WTC11 (cell line): ENCODE results near the gene S1PR2. TPM values are rescaled to one million over a fixed set of nuclear protein-coding genes. Genes with fewer than 3 reads are reported as not detected.

Source experiments
- JUN ChIP-seq: sonication (generic); formaldehyde crosslinking; IDR thresholded peaks from 2 replicates; pipeline ENCODE4 v1.8.0; 2023; ENCODE audit warnings: mild to moderate bottlenecking, missing genetic modification reagents
- RELA ChIP-seq: sonication (generic); formaldehyde crosslinking; IDR thresholded peaks from 2 replicates; pipeline ENCODE4 v1.8.1; 2022; ENCODE audit warnings: missing genetic modification reagents, mild to moderate bottlenecking, borderline replicate concordance
- SOX15 ChIP-seq: fragments of 250-450 bp; sonication (Bioruptor Pico); IDR thresholded peaks from 2 replicates; pipeline ENCODE4 v1.9.0; 2021; ENCODE audit warnings: mild to moderate bottlenecking
- TEAD1 ChIP-seq: sonication (generic); formaldehyde crosslinking; IDR thresholded peaks from 2 replicates; pipeline ENCODE4 v1.8.0; 2022; ENCODE audit warnings: mild to moderate bottlenecking, missing genetic modification reagents
- ZBTB21 ChIP-seq: sonication (generic); formaldehyde crosslinking; IDR thresholded peaks from 2 replicates; pipeline ENCODE4 v1.8.1; 2023; ENCODE audit warnings: mild to moderate bottlenecking, missing genetic modification reagents, borderline replicate concordance
- ZNF232 ChIP-seq: sonication (generic); formaldehyde crosslinking; IDR thresholded peaks from 2 replicates; pipeline ENCODE4 v1.8.0; 2022; ENCODE audit warnings: mild to moderate bottlenecking, missing genetic modification reagents
- total RNA-seq: library from RNA; stranded (reverse); gene quantifications from 3 replicates; pipeline ENCODE4 v1.2.3, GENCODE V29; 2021
- TF ChIP-seq, protein P1 (sequence below): sonication (generic); formaldehyde crosslinking; IDR thresholded peaks from 2 replicates; pipeline ENCODE4 v1.8.0; 2023; ENCODE audit warnings: mild to moderate bottlenecking, missing genetic modification reagents
- TF ChIP-seq, protein P2 (sequence below): sonication (generic); formaldehyde crosslinking; IDR thresholded peaks from 2 replicates; pipeline ENCODE4 v1.8.0; 2022; ENCODE audit warnings: mild to moderate bottlenecking, missing genetic modification reagents
- TF ChIP-seq, protein P3 (sequence below): sonication (generic); formaldehyde crosslinking; conservative IDR thresholded peaks from 2 replicates; pipeline ENCODE4 v1.8.1; 2023; ENCODE audit warnings: mild to moderate bottlenecking, low read depth, missing genetic modification reagents, moderate library complexity
- TF ChIP-seq, protein P4 (sequence below): fragments of 250-450 bp; sonication (Bioruptor Pico); conservative IDR thresholded peaks from 2 replicates; pipeline ENCODE4 v1.9.0; 2021; ENCODE audit warnings: mild to moderate bottlenecking
- TF ChIP-seq, protein P5 (sequence below): sonication (generic); formaldehyde crosslinking; IDR thresholded peaks from 2 replicates; pipeline ENCODE4 v1.8.0; 2023; ENCODE audit warnings: missing genetic modification reagents, mild to moderate bottlenecking, borderline replicate concordance
- TF ChIP-seq, protein P6 (sequence below): sonication (generic); formaldehyde crosslinking; IDR thresholded peaks from 2 replicates; pipeline ENCODE4 v1.8.0; 2023; ENCODE audit warnings: missing genetic modification reagents

Gene S1PR2
- total RNA-seq, 1 experiment from 2014 or later = 13.2 TPM

DNA sequence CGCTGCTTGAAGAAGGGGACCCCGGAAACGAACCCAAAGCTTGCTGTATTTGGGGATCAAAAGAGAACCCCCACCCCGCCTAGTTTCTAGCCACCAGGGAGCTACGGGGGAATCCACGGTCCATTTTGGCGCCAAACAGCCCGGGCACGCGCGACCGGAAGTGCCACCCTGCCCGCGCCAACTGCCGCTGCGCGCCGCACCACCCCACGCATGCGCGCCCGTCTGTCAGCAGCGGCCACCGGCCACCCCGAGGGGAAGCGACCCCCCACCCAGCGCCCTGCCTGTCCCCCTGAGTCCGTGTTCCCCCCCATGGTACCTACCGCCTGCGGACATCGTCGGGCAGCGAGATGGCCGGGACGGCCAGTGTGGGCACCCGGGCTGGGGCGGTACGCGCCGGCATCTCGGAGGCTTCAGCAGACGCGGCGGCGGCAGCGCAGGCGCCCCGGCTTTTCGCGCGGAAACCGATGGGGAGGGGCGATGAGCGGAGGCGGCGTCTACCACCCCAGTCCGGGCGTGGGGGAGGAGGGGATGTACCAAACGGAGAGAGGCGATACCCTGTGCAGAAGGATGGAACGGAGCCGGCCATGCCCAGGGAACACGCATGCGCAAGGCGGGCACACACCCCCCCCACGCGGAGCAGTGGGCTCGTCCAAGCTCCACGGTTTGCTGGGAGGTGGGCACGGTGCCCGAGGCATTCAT, 36.5 kb downstream of the S1PR2 start, which contains the start of gene DNMT1 (continued):
- TF ChIP-seq SOX15 (CRISPR knock-in tag) (no peak), JUN (peak; percentile 85), ZNF232 (CRISPR knock-in tag) (peak; percentile 89), RELA (CRISPR knock-in tag) (peak; percentile 50; the same call in 1 of the 2 replicates), TEAD1 (0 out of 2 replicates have a peak, but pooled peaks have one; percentile 63), ZBTB21 (peak; percentile 89)
- TF ChIP-seq, protein P1, sequence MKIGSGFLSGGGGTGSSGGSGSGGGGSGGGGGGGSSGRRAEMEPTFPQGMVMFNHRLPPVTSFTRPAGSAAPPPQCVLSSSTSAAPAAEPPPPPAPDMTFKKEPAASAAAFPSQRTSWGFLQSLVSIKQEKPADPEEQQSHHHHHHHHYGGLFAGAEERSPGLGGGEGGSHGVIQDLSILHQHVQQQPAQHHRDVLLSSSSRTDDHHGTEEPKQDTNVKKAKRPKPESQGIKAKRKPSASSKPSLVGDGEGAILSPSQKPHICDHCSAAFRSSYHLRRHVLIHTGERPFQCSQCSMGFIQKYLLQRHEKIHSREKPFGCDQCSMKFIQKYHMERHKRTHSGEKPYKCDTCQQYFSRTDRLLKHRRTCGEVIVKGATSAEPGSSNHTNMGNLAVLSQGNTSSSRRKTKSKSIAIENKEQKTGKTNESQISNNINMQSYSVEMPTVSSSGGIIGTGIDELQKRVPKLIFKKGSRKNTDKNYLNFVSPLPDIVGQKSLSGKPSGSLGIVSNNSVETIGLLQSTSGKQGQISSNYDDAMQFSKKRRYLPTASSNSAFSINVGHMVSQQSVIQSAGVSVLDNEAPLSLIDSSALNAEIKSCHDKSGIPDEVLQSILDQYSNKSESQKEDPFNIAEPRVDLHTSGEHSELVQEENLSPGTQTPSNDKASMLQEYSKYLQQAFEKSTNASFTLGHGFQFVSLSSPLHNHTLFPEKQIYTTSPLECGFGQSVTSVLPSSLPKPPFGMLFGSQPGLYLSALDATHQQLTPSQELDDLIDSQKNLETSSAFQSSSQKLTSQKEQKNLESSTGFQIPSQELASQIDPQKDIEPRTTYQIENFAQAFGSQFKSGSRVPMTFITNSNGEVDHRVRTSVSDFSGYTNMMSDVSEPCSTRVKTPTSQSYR = peak; percentile 28; the same call in 1 of the 2 replicates
- TF ChIP-seq, protein P2, sequence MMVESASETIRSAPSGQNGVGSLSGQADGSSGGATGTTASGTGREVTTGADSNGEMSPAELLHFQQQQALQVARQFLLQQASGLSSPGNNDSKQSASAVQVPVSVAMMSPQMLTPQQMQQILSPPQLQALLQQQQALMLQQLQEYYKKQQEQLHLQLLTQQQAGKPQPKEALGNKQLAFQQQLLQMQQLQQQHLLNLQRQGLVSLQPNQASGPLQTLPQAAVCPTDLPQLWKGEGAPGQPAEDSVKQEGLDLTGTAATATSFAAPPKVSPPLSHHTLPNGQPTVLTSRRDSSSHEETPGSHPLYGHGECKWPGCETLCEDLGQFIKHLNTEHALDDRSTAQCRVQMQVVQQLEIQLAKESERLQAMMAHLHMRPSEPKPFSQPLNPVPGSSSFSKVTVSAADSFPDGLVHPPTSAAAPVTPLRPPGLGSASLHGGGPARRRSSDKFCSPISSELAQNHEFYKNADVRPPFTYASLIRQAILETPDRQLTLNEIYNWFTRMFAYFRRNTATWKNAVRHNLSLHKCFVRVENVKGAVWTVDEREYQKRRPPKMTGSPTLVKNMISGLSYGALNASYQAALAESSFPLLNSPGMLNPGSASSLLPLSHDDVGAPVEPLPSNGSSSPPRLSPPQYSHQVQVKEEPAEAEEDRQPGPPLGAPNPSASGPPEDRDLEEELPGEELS (CRISPR knock-in tag) = peak; percentile 71
- TF ChIP-seq, protein P3, sequence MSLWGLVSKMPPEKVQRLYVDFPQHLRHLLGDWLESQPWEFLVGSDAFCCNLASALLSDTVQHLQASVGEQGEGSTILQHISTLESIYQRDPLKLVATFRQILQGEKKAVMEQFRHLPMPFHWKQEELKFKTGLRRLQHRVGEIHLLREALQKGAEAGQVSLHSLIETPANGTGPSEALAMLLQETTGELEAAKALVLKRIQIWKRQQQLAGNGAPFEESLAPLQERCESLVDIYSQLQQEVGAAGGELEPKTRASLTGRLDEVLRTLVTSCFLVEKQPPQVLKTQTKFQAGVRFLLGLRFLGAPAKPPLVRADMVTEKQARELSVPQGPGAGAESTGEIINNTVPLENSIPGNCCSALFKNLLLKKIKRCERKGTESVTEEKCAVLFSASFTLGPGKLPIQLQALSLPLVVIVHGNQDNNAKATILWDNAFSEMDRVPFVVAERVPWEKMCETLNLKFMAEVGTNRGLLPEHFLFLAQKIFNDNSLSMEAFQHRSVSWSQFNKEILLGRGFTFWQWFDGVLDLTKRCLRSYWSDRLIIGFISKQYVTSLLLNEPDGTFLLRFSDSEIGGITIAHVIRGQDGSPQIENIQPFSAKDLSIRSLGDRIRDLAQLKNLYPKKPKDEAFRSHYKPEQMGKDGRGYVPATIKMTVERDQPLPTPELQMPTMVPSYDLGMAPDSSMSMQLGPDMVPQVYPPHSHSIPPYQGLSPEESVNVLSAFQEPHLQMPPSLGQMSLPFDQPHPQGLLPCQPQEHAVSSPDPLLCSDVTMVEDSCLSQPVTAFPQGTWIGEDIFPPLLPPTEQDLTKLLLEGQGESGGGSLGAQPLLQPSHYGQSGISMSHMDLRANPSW = 0 out of 2 replicates have a peak, but pooled peaks have one; percentile 86
- TF ChIP-seq, protein P4, sequence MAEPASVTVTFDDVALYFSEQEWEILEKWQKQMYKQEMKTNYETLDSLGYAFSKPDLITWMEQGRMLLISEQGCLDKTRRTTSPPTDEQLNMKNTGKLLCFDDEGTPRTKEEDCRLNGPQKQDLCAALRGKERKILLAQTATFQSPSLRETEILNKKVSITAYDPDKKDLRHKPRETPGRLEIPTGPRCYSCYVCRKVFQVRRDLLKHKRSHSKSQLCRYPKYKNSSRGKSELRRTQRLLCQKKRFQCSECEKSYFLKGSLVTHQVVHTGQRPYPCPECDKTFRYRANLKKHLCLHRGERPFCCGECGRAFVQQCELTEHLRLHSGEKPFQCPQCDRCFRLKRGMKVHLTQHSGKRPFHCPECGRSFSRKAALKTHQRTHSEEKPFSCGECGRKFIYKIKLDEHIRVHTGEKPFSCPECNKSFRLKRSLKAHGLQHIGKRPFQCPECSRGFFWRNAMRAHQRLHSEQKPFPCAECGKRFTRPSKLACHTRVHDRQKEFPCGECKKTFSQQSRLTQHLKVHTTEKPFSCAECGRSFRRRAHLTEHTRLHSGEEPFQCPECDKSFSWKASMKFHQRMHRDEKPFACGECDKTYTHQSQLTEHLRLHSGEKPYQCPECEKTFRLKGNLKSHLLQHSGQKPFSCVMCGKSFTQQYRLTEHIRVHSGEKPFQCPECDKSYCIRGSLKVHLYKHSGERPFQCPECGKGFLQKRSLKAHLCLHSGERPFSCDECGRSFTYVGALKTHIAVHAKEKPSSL = no peak
- TF ChIP-seq, protein P5, sequence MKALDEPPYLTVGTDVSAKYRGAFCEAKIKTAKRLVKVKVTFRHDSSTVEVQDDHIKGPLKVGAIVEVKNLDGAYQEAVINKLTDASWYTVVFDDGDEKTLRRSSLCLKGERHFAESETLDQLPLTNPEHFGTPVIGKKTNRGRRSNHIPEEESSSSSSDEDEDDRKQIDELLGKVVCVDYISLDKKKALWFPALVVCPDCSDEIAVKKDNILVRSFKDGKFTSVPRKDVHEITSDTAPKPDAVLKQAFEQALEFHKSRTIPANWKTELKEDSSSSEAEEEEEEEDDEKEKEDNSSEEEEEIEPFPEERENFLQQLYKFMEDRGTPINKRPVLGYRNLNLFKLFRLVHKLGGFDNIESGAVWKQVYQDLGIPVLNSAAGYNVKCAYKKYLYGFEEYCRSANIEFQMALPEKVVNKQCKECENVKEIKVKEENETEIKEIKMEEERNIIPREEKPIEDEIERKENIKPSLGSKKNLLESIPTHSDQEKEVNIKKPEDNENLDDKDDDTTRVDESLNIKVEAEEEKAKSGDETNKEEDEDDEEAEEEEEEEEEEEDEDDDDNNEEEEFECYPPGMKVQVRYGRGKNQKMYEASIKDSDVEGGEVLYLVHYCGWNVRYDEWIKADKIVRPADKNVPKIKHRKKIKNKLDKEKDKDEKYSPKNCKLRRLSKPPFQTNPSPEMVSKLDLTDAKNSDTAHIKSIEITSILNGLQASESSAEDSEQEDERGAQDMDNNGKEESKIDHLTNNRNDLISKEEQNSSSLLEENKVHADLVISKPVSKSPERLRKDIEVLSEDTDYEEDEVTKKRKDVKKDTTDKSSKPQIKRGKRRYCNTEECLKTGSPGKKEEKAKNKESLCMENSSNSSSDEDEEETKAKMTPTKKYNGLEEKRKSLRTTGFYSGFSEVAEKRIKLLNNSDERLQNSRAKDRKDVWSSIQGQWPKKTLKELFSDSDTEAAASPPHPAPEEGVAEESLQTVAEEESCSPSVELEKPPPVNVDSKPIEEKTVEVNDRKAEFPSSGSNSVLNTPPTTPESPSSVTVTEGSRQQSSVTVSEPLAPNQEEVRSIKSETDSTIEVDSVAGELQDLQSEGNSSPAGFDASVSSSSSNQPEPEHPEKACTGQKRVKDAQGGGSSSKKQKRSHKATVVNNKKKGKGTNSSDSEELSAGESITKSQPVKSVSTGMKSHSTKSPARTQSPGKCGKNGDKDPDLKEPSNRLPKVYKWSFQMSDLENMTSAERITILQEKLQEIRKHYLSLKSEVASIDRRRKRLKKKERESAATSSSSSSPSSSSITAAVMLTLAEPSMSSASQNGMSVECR (CRISPR knock-in tag) = peak; percentile 95
- TF ChIP-seq, protein P6, sequence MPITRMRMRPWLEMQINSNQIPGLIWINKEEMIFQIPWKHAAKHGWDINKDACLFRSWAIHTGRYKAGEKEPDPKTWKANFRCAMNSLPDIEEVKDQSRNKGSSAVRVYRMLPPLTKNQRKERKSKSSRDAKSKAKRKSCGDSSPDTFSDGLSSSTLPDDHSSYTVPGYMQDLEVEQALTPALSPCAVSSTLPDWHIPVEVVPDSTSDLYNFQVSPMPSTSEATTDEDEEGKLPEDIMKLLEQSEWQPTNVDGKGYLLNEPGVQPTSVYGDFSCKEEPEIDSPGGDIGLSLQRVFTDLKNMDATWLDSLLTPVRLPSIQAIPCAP (CRISPR knock-in tag) = peak; percentile 56; the same call in 1 of the 2 replicates
